GM19023 (cell line): Measurements from ENCODE around the gene CEP85L.

ENCODE experiments used
- ATAC-seq: cut with Tn5 transposase; IDR thresholded peaks from one replicate; pipeline ENCODE4 v1.9.1; 2021; ENCODE audit warnings: mild to moderate bottlenecking, moderate library complexity; ENCODE audit not compliant: unreplicated experiment

Gene CEP85L

DNA sequence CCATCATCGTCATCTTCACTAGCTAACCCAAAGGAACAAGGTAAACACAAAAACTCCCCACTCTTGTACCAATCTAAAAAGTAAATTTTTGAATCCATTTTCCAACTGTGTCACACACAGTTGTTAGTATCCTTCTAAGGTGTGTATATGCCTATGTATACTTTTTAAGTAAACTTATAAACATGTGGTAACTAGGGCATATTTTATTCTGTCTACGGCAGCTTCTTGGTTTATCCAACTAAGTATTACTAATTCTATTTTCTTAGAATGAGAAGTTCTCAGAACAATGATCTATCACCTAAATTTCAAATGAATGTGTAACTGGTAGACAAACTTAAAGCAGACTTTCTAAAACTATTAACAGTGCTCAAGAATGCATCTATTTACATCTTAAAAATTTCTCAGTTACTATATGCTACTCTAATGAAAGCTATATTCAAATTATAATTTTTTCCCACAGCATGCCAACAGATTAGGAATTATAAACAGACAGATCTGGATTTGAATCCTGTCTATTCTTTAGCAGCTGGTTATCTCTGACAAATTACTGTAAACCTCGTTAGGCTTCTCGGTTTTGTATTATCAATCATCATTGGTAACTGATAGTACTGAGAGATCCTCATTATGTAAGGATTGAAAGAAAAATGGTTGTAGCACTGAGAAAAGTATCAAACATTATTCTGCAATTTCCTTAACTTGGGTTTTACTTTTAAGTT, 105.1 kb downstream of the CEP85L start:
- no peak for ATAC-seq

DNA sequence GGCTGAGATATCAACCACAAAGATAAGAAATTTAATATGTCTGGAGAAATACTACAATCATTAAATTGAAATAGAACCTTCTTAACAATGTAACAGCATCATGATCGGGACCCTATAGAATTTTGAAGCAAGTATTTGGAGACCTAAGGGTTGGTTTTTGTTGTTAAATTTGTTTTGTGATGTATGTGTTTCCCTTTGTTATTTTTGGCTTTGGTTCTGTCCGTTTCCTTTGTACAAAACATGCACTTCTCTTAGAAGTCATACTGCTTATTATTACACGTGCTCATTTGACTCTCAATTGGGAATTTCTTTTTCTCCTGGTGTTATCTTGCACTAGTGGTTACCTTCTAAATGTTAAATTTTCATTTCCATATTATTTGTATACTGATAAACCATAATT, 107.3 kb downstream of the CEP85L start:
- no peak for ATAC-seq

DNA sequence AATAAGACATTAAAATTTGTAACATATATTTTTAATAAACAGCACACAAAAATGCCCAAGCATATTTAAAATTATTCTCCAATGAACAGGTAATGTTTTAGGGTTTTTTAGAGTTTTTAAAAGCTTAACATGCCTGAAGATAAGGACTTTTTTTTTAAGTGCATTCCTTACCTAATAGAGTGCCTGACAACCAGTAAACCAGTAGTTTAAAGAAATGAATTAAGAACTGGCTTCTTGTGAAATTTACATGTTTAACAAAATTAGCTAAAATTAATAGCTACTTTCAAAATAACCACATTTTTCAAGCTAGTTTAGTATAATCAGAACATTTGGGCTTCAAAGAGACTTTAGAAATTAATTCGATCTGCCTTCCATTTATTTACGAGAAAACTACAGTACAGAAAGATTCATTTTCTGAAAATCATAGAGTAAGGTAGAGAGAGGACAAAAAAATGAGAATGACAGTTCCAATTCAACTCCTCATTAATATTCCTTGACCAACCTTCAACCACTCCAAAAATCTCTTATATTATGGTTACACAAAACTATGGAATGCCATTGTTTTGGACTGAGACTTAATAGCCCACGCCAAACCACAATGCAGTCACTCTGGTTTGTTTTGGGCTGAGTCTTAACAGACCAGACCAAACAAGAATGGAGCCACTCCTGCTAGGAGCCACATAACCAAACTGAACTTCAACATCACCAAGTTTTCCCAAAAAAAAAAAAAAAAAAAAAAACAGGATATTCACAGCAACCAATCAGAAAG, 109.0 kb downstream of the CEP85L start:
- no peak for ATAC-seq

DNA sequence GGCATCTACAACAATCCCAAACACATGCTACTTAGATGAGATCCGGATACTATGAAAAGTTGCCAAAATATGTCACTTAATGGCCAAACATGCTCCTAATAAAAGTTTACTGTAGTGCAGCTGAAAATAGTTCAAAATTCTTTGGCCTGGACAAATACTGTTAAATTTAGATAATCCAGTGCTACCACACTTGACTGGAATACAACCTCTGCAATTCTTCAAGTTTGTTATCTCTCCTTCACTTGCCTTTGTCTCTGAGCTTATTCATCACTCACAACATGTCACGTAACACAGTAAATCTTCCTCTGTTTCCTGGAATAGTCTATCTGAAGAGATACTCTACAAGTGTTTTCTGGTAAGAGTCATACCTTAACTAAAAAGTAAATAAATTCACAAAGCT, 113.8 kb downstream of the CEP85L start:
- ATAC-seq, result no peak

DNA sequence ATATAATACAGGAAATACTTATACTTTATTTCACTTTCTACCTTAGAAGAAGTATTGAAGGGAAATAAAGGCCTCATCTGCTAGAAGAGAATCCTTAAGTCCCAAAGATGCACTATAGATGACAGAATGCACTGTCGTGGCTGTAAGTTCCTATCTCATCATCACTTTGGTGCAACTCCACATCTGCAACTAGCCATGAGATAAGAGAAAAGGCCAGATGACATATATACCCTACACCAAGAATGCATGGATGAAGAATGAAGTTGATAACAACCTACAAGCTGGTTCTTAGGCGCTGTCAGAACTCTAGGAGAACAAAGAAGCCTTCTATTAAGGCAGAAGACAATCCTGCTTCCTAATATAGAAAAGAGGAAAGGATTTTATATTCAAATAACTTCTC, 114.9 kb downstream of the CEP85L start:
- ATAC-seq, result no peak

DNA sequence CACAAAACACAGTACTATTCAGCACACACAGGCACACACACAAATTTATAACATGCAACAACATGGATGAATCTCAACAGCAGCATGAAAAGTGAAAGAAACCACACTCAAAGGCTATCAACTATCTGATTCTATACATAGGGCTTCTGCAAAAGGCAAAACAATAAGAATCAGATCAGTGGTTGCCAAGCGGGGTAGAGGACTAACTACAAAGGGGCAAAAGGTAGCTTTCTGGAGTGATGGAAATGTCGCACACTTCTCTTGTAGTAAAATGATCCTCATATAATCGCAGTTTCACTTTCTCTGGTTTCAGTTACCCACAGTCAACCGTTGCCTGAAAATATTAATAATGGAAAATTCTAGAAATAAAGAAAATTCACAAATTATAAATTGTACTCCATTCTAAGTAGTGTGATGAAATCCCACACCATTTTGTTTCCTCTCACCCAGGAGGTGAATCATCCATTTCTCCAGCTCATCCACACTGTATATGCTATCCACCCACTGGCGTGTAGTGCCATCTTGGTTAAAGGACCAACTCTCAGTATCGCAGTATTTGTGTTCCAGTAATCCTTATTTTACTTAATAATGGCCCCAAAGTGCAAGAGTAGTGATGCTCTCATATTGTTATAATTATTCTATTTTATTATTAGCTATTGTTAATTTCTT, 116.1 kb downstream of the CEP85L start:
- no peak for ATAC-seq

DNA sequence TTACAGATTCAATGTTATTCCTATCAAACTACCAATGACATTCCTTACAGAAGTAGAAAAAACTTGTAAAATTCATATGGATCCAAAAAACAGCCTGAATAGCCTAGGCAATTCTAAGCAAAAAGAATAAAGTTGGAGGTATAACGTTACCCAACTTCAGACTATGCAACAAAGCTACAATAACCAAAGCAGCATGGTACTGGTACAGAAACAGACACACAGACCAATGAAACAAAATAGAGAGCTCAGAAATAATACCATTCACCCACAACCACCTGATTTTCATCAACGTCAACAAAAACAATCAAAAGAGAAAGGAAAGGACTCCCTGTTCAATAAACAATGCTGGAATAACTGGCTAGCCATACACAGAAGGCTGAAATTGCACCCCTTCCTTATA, 120.4 kb downstream of the CEP85L start:
- no peak for ATAC-seq

DNA sequence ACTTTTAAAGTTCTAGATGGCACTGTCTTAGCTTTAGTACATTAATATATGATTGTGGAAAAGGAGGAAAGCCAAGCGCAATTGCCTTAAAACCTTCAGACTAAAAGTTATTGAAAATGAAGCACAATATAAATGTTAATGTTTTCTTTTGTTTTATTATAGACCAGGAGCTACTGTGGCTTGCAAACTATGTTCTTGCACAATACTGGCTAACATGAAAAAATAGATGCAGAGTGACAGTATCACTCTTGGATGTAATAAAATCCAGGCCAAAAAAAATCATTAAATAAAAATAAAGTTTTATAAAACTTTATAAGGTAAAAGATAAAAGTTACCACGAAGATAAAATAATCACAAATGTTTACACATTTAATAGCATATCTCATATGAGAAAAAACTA, 121.6 kb downstream of the CEP85L start:
- no peak for ATAC-seq

DNA sequence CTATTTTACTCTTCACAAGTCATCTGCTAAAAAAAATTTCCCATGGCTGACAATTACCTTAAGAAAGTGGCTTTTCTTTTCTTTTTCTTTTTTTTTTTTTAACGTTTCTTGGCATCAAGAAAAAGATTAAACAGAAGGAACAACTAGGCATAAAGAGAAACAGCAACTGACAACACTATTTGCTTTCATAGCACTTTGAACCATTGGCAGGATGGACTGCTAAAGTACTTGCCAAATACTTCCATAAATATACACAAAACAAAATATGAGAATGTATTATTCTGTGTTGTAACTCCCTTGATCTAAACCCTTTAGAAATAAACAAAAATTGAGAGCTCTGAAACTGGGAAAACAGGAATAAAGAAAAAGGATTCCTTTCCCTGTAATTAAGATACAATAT, 123.3 kb downstream of the CEP85L start:
- ATAC-seq, result no peak

DNA sequence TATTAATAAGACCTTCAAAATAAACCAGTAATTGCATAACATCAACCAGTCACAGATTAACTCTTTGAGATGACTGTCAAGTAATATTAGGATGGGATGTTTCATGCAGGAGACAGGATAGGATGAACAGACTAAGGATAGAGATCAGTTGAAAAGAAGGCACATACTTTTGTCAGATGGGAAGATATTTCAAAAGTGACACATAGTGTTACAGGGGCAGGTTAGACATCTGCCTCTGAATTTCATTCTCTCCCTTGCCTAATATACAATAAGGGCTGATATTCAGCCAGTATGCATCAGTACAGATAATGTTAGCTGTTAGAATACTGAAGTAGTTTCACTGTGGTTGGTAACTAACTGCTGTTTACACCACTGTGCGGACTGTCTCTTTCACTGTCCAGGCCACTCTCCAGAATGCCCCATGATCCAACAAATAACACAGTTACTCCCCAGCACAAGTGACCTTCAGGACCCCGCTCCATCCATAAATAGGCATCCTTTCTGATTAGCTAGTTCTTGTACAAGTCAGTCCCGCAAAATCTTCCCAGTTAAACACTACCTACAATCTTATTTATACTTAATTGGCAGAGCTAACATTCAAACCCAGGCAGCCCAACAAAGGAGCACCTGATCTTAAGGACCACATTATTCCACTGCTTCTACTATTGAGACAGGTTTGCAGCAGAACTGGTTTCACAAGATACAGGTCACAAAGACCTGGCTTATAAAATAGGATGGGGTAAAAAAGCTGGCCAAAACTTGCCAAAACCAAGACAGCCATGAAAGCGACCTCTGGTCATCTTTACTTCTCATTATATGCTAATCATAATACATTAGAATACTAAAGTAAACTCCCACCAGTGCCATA, 125.2 kb downstream of the CEP85L start:
- no peak for ATAC-seq

DNA sequence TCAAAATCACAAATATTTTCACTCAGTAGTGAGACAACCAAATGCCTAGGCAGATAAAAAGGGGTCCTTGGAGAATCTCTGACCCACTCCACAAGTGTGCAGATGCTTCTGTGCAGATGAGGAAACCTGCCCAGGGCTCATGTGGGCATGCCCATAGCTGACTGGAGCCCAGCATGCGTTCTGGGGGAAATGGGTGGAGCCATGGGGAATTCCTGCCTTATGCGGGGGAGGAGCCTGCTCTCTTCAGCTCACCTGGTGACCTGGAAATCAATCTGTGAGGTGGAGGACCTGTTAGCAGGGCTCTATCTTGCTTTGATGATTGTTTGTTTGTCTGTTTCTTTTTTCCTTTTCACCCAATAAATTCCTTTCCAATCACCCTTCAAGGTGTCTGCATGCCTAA, 126.7 kb downstream of the CEP85L start:
- no peak for ATAC-seq

DNA sequence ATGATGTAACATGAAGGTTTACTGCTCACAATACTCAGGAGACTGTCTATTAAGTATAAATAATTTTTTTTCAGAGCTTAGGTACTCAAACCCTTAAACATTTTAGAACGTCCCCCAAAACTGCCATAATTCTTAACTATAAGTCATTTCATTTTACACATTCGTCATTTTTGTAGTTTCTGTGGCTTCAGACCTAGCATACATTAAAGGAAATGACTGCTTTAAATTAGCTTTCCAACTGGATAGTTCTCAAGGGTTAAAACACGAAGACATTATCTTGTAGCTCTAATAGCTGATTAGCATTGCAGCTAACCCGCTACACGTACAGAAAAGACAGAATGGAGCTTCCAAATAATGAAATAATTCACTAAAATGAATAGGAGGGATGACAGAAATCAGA, 128.2 kb downstream of the CEP85L start:
- no peak for ATAC-seq

DNA sequence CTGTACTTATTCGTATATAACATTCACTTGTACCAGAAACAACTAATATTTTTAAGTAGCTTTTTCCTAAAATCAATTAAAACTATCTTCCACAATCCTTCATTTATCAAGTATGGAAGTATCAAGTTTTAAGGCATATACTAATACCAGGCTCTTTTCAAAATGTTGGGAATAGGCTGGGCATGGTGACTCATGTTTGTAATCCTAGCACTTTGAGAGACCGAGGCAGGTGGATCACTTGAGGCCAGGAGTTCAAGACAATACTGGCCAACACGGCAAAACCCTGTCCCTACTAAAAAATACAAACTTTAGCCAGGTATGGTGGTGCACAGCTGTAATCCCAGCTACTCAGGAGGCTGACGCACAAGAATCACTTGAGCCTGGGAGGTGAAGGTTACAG, 129.0 kb downstream of the CEP85L start:
- ATAC-seq, result no peak

DNA sequence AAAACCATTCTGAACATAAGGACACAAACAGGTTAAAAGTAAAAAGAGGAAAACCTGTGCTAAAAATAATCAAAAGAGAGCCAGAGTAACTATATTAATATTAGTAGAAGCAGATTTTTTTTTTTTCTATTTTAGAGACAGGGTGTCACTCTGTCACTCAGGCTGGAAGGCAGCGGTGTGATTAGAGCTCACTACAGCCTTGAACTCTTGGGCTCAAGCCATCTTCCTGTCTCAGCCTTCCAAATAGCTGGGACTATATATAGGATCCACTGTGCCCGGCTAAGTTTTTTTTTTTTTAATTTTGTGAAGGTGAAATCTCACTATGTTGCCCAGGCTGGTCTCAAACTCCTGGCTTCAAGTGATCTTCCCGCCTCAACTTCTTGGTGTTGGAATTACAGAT, 136.7 kb downstream of the CEP85L start:
- no peak for ATAC-seq

DNA sequence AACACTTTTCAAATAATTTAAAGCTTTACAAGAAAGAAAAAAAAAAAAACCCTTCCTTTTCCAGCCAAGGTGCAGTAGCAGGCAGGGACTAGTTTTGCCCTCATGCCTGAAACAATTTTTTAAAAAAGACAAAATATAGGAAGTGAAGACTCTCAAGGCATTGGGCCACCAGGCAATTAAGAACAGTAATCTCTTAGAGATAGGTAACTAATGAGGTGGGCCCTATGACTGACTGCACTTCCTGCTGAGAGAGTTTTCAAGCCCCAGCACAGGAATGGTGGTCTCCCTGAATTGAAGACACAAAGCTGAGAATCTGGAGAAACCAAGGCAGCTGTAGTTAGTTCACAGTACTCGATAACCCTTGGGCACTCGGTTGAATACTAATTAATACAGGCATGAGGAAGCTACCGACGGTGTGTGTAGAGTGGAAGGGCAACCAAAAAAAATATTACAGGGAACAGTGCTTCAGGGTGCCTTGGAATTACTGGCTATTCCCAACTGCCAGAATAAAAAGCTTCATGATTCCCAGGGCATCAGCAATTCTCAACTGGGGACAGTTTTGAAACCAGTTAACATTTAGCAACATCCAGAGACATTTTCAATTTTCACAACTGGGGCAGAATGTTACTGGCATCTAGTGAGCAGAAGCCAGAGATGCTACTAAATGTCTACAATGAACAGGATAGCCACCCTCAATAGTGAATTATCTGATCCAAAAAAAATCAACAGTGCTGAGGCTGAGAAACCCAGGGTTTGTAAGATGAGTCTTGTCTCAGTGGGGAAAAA, 139.3 kb downstream of the CEP85L start:
- ATAC-seq, result no peak

DNA sequence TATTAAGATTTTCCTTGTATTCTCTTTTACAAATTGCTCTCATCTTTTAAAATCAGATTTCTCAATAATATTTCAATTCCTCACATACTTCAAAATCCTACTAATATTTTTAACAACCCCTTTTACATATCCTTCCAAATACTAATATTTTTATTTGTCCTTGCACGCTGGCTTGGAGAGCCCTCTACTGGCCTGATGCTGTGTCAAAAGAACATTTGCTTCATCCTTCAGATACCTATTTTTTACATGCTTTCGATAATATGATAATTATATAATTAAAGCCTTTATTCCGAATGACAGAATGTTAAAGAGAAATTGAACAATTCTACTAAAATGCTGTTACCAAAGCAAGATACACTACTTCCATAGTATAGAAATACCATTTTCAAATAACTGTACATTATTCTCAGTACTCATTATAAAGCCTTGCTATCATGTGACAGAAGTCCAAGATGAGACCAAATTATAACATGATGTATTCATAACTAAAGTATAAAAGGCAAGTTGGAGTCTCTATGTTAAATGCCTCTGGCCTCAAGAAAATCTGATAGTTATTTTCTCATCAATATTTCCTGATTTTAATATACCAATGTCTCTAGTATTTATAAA, 142.3 kb downstream of the CEP85L start:
- ATAC-seq, result no peak

DNA sequence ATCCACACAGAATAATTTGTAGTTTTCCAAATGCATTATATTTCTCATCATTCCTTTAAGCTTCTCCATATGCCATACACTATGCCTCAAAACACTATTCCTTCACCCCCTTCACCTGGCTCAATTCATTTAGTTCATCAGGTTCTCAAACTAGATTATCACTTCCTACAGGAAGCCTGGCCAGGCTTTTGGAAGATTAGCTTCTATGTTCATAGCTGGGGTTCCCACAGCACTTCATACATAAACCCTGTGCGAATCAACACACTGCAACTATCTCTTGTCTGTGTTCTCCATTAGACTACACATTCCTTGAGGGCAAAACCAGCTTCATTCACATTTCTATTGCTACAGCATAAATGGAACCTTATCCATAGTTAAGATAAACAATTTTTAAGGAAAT, 143.8 kb downstream of the CEP85L start:
- no peak for ATAC-seq

DNA sequence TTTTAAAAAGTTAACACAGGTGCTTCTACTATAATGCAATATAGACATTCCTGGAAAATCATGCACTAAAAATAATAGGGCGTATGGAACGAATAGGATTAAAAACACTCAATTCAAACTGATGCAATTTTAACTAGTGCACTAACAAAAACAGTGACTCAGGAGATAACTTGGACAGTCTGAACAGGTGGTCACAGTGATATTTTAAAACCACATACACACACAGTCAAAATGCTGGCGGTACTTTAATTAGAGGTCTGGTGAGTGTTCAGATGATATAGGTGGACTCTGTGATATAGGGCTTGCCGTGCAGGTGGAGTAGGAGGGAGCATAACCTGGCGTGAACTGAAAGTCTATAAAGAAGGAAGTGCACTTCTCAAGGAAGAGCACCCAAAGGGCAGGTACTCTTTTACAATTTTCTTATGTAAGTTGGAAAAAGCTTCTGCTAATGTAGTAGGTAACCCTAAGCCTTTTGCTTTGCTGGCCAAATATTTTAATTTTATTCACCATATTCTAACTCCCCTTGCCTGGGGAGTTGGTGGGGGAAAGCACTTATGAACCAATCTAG, 145.2 kb downstream of the CEP85L start:
- no peak for ATAC-seq

DNA sequence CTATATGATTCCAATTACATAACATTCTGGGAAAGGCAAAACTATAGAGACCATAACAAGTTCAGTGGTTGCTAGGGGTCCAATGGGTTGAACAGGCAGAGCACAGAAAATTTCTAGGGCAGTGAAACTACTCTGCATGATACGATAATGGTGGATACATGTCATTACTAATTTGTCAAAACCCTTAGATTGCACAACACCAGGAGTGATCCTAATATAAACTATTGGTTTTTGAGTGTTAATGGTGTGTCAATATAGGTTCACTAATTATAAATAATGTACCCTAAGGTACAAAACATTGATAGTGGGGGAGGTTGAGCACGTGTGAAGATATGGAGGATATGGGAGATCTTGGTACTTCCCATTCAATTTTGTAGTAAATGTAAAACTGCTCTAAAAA, 145.7 kb downstream of the CEP85L start:
- no peak for ATAC-seq

DNA sequence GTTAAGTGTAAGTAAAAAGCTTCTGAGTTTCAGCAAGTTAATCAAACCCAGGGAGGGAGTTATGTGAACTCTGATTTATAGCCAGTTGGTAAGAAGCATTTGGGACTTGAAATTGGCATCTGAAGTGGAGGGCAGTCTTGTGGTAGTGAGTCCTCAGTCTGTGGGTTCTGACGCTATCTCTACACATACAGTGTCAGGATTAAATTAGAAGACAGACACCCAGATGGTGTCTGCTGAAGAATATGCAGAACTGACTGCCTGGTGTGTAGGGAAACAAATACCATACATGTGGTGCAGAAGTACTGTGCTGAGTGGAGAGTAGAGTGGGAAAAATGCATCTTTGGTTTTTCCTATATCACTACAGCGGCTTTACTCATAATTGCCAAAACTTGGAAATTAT, 146.8 kb downstream of the CEP85L start:
- no peak for ATAC-seq
